Measurements from ENCODE around the gene VSNL1.

GRCh38 chr2:17658251-17658843 lies 117.9 kb downstream of the VSNL1 start:
- TF ChIP-seq, protein P1, sequence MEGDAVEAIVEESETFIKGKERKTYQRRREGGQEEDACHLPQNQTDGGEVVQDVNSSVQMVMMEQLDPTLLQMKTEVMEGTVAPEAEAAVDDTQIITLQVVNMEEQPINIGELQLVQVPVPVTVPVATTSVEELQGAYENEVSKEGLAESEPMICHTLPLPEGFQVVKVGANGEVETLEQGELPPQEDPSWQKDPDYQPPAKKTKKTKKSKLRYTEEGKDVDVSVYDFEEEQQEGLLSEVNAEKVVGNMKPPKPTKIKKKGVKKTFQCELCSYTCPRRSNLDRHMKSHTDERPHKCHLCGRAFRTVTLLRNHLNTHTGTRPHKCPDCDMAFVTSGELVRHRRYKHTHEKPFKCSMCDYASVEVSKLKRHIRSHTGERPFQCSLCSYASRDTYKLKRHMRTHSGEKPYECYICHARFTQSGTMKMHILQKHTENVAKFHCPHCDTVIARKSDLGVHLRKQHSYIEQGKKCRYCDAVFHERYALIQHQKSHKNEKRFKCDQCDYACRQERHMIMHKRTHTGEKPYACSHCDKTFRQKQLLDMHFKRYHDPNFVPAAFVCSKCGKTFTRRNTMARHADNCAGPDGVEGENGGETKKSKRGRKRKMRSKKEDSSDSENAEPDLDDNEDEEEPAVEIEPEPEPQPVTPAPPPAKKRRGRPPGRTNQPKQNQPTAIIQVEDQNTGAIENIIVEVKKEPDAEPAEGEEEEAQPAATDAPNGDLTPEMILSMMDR (conservative IDR thresholded peaks at IDR 0.05 in 1 of 2, IDR thresholded peaks at IDR 0.05 in 1 of 2; ENCODE audit: extremely low read depth in 1 of 2, insufficient read depth in 1 of 2, low read depth in 1 of 2, low read length in 2 of 2): no peak
- TF ChIP-seq EZH2 (IDR thresholded peaks at IDR 0.05; ENCODE audit: borderline replicate concordance, low read length): no peak
